Osteocyte (in vitro differentiated cells): ENCODE data around the gene INPP4B. TPM values are rescaled to one million over a fixed set of nuclear protein-coding genes. Genes with fewer than 3 reads are reported as not detected.

ENCODE experiments used
- DNase-seq: peaks from one replicate; pipeline ENCODE4 v3.0.0; 2021; ENCODE audit warnings: mixed read lengths; ENCODE audit not compliant: unreplicated experiment; ENCODE audit errors: extremely low spot score
- H3K27ac Mint-ChIP-seq: one replicate; pipeline ENCODE4 v1.8.0; 2021; ENCODE audit warnings: mild to moderate bottlenecking, mixed read lengths; ENCODE audit not compliant: unreplicated experiment
- H3K27me3 Mint-ChIP-seq: one replicate; pipeline ENCODE4 v1.8.0; 2021; ENCODE audit warnings: mixed read lengths; ENCODE audit not compliant: unreplicated experiment
- H3K36me3 Mint-ChIP-seq: one replicate; pipeline ENCODE4 v1.8.0; 2021; ENCODE audit warnings: mixed read lengths; ENCODE audit not compliant: unreplicated experiment
- H3K4me1 Mint-ChIP-seq: one replicate; pipeline ENCODE4 v1.8.0; 2021; ENCODE audit warnings: mixed read lengths; ENCODE audit not compliant: unreplicated experiment
- H3K4me3 Mint-ChIP-seq: one replicate; pipeline ENCODE4 v1.8.0; 2021; ENCODE audit warnings: mild to moderate bottlenecking, moderate library complexity, mixed read lengths; ENCODE audit not compliant: unreplicated experiment
- H3K9me3 Mint-ChIP-seq: one replicate; pipeline ENCODE4 v1.8.0; 2021; ENCODE audit warnings: mixed read lengths; ENCODE audit not compliant: unreplicated experiment
- total RNA-seq: library from RNA; stranded (reverse); gene quantifications from 2 replicates; pipeline ENCODE4 v1.2.1, GENCODE V29; 2021
- TF ChIP-seq, protein P1 (sequence below): fragments of 200-600 bp; sonication (generic); IDR thresholded peaks from 2 replicates; pipeline ENCODE4 v1.5.0; 2021; ENCODE audit warnings: antibody characterized with exemption, mild to moderate bottlenecking, moderate library complexity

Gene INPP4B
- total RNA-seq, 1 donor from 2014 or later = 10.9 TPM

- no peak overlapping the region for H3K27ac Mint-ChIP-seq
- H3K27me3 Mint-ChIP-seq = no peaks in the 10 kb centered on the region
- TF ChIP-seq, protein P1, sequence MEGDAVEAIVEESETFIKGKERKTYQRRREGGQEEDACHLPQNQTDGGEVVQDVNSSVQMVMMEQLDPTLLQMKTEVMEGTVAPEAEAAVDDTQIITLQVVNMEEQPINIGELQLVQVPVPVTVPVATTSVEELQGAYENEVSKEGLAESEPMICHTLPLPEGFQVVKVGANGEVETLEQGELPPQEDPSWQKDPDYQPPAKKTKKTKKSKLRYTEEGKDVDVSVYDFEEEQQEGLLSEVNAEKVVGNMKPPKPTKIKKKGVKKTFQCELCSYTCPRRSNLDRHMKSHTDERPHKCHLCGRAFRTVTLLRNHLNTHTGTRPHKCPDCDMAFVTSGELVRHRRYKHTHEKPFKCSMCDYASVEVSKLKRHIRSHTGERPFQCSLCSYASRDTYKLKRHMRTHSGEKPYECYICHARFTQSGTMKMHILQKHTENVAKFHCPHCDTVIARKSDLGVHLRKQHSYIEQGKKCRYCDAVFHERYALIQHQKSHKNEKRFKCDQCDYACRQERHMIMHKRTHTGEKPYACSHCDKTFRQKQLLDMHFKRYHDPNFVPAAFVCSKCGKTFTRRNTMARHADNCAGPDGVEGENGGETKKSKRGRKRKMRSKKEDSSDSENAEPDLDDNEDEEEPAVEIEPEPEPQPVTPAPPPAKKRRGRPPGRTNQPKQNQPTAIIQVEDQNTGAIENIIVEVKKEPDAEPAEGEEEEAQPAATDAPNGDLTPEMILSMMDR = no peak
- no peak overlapping the region for H3K4me3 Mint-ChIP-seq
- no peaks in the 10 kb centered on the region for H3K36me3 Mint-ChIP-seq
- H3K4me1 Mint-ChIP-seq = peaks cover 5% of the 10 kb centered on the region
- DNase-seq = no peak
- no peaks in the 10 kb centered on the region for H3K9me3 Mint-ChIP-seq
These were observed 296.9 kb downstream of the INPP4B start for GRCh38 chr4:142549248-142549647.

DNA sequence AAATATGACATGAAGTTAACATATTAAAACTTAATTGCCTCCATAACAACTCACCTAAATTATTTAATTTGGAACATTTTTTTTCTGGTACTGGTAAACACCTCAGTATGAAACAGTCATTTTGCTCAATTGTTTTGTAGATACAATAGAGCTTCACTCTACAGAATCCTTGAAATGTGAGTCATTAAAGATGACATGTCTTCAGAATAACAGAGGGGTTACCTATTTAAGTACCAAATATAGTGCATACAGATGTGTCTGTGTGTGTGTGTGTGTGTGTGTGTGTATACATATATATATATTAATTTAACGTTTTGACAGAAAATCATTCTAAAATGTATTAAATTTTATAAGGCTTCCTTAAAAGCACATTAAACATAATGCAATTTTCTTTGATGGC, 297.6 kb downstream of the INPP4B start:
- no peaks in the 10 kb centered on the region for H3K27me3 Mint-ChIP-seq
- H3K4me1 Mint-ChIP-seq = peaks cover 5% of the 10 kb centered on the region
- H3K9me3 Mint-ChIP-seq = no peaks in the 10 kb centered on the region
- no peak overlapping the region for H3K4me3 Mint-ChIP-seq
- H3K27ac Mint-ChIP-seq = no peak overlapping the region
- TF ChIP-seq, protein P1 = no peak
- H3K36me3 Mint-ChIP-seq = no peaks in the 10 kb centered on the region
- DNase-seq = no peak

DNA sequence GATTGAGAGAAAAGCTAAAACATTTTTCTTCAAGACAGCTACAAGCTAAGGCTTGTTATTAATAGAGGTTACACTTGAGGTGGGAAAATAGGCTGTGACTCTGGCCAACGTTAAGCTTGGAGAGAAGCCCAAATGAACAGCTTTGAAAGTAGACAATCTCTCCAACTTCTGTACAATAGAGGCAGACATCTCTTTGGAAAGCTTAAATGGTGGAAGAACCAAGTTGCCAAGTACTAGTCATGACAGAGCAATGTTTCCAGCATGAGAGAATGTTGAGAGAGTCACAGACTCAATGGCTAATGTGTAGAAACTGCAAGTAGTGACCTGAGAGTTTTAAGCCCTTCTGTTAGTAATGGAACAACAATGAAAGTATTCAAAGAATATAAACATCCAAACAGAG, 298.1 kb downstream of the INPP4B start:
- Mint-ChIP-seq H3K27ac (no peak overlapping the region), H3K4me1 (peaks cover 5% of the 10 kb centered on the region), H3K4me3 (no peak overlapping the region), H3K9me3 (no peaks in the 10 kb centered on the region), H3K27me3 (no peaks in the 10 kb centered on the region), H3K36me3 (no peaks in the 10 kb centered on the region)
- TF ChIP-seq, protein P1 = no peak
- DNase-seq = no peak

DNA sequence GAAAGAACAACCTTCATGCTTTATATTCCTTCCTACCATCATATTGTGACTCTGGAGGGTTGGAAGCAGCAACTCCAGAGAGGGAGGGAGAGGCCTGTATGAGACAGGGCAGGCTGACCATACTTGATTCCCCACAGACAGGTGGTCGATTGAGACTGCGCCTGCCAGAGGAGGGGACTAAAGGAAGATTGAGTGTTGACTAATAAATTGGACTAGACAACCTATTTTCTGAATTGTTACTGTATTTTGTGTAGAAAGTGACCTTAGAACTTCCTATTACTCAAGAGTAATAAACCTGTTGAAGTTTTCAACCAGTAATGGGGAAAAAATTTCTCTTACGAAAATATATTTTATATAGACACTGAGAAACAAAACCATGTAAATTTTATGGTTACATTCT, 301.5 kb downstream of the INPP4B start:
- no peaks in the 10 kb centered on the region for H3K27me3 Mint-ChIP-seq
- H3K9me3 Mint-ChIP-seq = no peaks in the 10 kb centered on the region

GRCh38 chr4:142544039-142544438, 302.1 kb downstream of the INPP4B start:
- TF ChIP-seq, protein P1 = no peak

More for the DNA sequence above, 301.5 kb downstream of the INPP4B start:
- Mint-ChIP-seq H3K4me1 (no peaks in the 10 kb centered on the region), H3K27ac (no peak overlapping the region), H3K36me3 (no peaks in the 10 kb centered on the region), H3K4me3 (no peak overlapping the region)
- TF ChIP-seq, protein P1 = no peak
- no peak for DNase-seq

More at GRCh38 chr4:142544039-142544438, 302.1 kb downstream of the INPP4B start:
- no peak for DNase-seq
- Mint-ChIP-seq H3K36me3 (no peaks in the 10 kb centered on the region), H3K27me3 (no peaks in the 10 kb centered on the region), H3K4me1 (no peaks in the 10 kb centered on the region), H3K4me3 (no peak overlapping the region), H3K27ac (no peak overlapping the region), H3K9me3 (no peaks in the 10 kb centered on the region)
